ENCODE results near the gene AP4E1.
A peak's percentile ranks its signal among the peaks of the same experiment; 100 is the strongest.
"Not testable (repeated sequence)": the region's sequence is repeated elsewhere in the genome, so short reads cannot be mapped to it uniquely, and the experiment has no call there.

AP4E1 gene

GRCh38 chr15:51024735-51025453 lies 116.4 kb downstream of the AP4E1 start:
- H3K4me3 ChIP-seq (replicated peaks in 1 of 2; ENCODE audit: low read depth in 2 of 2, low read length in 2 of 2) = no peak overlapping the region
- DNase-seq (ENCODE audit: low read depth in 2 of 2) = peak; percentile 19 to 63
- TF ChIP-seq CTCF (IDR thresholded peaks at IDR 0.05; ENCODE audit: low read depth, low read length) = no peak

DNA sequence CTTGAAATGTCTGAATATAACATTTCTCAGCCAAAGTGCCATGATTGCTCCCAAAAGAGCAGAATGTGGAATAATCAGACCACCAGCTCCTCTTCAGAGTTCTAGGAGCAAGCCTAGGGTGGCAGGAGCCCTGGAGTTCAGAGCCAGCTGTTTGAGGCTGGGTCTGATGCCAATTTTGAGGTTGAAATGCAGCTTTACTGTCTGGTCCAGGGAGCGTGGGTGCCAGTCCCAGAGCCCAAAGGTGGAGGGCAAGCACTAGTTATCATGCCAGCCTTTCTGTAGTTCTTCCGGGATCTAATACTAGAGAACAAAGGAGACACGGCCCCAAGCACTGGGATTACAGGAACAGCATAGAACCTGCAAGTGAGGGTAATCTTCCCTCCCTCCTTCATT lies 117.0 kb downstream of the AP4E1 start:
- no peak overlapping the region for H3K4me3 ChIP-seq (replicated peaks in 1 of 2; ENCODE audit: low read depth in 2 of 2, low read length in 2 of 2)
- DNase-seq (ENCODE audit: low read depth in 2 of 2) = no peak
- no peak for TF ChIP-seq CTCF (IDR thresholded peaks at IDR 0.05; ENCODE audit: low read depth, low read length)

- DNase-seq (ENCODE audit: low read depth in 2 of 2) = peak; percentile 38 to 91
- no peak overlapping the region for H3K4me3 ChIP-seq (replicated peaks in 1 of 2; ENCODE audit: low read depth in 2 of 2, low read length in 2 of 2)
- TF ChIP-seq CTCF (IDR thresholded peaks at IDR 0.05; ENCODE audit: low read depth, low read length) = no peak
These were observed 122.3 kb downstream of the AP4E1 start for GRCh38 chr15:51030649-51031316.

- DNase-seq (ENCODE audit: low read depth in 2 of 2) = not testable (repeated sequence)
These were observed 129.0 kb downstream of the AP4E1 start for GRCh38 chr15:51037474-51037873.

GRCh38 chr15:51038162-51038973 lies 129.9 kb downstream of the AP4E1 start:
- no peak overlapping the region for H3K4me3 ChIP-seq (replicated peaks in 1 of 2; ENCODE audit: low read depth in 2 of 2, low read length in 2 of 2)
- no peak for TF ChIP-seq CTCF (IDR thresholded peaks at IDR 0.05; ENCODE audit: low read depth, low read length)
- DNase-seq (ENCODE audit: low read depth in 2 of 2) = no peak

More at GRCh38 chr15:51037474-51037873, 129.0 kb downstream of the AP4E1 start:
- H3K4me3 ChIP-seq (replicated peaks in 1 of 2; ENCODE audit: low read depth in 2 of 2, low read length in 2 of 2) = not testable (repeated sequence)

GRCh38 chr15:51038974-51039319 lies 130.5 kb downstream of the AP4E1 start:
- no peak for DNase-seq (ENCODE audit: low read depth in 2 of 2)
- no peak for TF ChIP-seq CTCF (IDR thresholded peaks at IDR 0.05; ENCODE audit: low read depth, low read length)
- no peak overlapping the region for H3K4me3 ChIP-seq (replicated peaks in 1 of 2; ENCODE audit: low read depth in 2 of 2, low read length in 2 of 2)
